Stimulated activated CD4-positive, alpha-beta T cell treated with anti-CD3 and anti-CD28 coated beads, Interleukin-2, amount 100 ng/mL, for 4 hours (primary cell): ENCODE measurements around the gene ECHDC3.
"Not testable (repeated sequence)": the region's sequence is repeated elsewhere in the genome, so short reads cannot be mapped to it uniquely, and the experiment has no call there.

Experiments used
- DNase-seq: peaks from one replicate; pipeline ENCODE4 v3.0.0-alpha.2; 2020; ENCODE audit warnings: low read depth

Gene ECHDC3, protein sequence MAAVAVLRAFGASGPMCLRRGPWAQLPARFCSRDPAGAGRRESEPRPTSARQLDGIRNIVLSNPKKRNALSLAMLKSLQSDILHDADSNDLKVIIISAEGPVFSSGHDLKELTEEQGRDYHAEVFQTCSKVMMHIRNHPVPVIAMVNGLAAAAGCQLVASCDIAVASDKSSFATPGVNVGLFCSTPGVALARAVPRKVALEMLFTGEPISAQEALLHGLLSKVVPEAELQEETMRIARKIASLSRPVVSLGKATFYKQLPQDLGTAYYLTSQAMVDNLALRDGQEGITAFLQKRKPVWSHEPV

DNA sequence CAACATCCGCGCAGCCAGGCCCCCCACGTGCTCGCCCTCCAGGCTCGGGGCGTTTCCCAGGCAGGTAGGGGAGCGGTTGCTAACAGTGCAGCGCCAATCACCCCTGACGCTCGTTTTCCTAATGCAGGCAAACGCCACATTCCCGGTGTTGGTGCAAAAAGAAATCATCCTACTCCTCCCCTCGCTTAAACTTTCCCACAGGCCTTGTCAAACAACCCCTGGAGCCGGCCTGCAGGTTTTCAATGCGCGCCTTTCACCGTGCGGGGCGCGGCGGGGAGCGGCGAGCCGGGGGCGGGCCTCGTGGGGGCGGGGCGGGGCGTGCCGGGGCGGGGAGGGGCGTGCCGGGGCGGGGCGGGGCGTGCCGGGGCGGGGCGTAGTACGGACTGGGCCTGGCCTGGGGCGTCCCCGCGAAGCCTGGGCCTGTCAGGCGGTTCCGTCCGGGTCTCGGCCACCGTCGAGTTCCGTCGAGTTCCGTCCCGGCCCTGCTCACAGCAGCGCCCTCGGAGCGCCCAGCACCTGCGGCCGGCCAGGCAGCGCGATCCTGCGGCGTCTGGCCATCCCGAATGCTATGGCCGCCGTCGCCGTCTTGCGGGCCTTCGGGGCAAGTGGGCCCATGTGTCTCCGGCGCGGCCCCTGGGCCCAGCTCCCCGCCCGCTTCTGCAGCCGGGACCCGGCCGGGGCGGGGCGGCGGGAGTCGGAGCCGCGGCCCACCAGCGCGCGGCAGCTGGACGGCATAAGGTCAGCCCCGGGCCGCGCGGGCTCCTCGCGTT lies at the start of gene ECHDC3:
ECHDC3 (plus strand) TSS at position 374 of the 770 bp plus-strand sequence; CDS start at position 569, 195 bp downstream.
- peak; percentile 22 for DNase-seq

DNA sequence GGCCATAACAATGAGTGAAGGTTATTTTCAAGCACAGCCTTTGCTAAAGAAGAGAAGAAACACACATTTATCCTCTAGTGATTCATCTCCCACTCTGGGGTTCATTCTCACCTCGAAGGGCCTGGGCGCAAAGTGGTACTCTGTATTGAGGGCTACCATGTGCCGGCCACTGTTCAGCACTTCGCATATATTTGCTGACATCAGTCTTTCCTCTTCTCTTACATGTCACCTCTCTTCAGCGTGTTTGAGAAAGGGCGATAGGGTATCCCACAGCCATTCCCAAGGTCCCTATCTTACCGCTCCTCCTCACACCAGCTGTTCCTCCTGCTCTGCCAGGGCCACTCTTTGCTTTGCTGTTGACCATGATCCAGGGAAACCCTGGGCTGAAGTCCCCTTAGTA lies 48.8 kb upstream of the ECHDC3 start:
- no peak for DNase-seq

DNA sequence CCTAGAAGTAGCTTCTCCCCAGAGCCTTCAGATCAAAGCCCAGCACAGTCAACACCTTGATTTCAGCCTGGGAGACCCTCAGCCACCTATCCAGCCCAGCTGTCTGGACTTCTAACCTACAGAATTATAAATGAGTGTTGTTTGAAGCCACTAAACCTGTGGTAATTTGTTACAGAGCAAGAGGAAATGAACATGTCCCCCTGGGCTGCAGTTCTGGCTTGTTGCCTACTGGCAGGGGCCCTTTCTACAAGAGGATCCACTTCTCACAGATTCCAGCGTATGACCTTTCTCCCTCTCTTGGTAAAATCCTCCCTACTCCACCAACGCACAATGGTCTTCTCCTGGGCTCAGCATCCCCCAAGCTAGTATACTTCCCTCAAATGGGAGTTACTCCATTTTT lies 46.4 kb upstream of the ECHDC3 start:
- DNase-seq: no peak

DNA sequence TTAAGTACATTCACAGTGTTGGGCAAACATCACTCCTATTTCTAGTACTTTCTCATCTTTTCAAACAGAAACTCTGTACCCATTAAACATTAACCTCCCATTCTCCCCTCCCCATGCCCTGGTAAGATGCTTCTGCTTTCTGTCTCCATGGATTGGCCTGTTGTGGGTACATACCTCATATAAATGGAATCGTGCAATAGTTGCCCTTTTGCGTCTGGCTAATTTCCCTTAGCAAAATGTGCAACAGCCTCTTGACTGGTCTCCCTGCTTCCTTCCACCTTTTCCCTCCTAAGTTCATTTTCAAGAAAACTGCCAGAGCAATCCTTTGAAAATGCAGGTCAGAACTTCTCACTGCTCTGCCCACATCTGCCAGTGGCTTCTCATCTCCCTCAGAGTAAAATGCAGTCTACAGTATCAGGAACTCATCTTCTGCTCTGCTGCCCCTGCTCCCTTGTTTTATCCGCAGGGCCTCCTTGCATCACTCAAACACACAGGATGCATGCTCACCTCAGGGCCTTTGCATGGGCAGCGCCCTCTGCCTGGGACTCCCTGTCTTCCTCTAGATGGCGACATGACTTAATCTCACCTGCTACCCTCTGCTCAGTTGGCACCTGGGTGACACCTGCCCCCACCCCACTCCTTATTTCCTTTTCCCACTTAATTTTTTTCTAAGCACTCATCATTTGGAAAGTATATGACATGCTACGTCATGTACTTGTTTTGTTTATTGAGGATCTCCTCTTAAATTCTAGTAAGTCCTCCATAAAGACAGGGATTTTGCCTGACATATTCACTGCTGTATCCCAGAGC lies 44.3 kb upstream of the ECHDC3 start:
- no peak for DNase-seq

DNA sequence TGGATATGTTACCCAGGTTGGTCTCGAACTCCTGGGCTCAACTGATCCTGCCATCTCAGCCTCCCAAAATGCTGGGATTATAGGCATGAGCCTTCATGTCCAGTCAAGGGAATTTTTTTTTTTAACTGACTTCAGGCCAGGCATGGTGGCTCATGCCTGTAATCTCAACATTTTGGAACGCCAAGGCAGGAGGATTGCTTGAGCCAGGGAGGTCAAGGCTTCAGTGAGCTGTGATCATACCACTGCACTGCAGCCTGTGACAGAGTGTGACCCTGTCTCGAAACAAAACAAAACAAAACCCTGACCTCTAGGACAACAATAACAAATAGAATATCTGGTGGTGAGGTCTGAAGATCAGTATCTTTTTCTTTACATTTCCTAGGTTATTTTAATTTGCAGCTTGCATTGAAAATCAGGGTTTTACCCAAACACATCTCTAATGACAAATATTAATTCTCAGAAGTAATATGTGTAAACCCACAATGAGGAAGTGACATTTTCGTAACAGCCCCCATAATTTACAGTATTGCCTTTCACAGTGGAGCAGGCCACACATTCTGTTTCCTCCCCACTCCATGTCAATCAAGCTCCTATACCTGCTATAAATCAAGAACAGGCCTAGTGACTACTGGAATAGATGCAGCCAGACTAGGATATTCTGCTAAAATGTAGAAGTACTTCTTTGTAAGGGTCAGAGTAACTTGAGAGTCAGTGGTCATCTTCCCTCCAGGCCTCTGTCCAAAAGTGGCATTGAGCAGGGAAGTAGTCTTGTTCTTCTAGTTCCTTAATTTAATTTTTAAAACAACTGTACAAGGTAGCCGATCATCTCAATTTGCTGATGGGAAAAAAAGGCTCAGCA lies 43.3 kb upstream of the ECHDC3 start:
- DNase-seq: no peak

DNA sequence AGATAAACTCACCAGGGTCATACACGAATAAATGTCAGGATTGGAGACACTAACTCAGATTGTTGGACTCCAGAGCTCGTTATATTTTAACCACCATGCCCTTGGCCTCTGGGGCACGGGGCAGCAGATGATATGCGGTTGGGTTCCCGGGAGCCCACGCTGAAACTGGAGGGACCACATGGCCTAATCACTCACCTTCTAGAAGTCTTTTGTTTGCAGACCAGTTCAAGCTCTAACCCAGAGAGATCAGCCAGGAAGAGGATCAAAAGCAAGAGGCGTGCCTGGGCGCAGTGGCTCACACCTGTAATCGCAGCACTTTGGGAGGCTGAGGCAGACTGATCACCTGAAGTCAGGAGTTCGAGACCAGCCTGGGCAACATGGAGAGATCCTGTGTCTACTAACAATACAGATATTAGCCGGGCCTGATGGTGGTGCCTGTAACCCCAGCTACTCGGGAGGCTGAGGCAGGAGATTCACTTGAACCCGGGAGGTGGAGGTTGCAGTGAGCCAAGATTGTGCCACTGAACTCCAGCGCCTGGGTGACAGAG lies 42.6 kb upstream of the ECHDC3 start:
- no peak for DNase-seq

DNA sequence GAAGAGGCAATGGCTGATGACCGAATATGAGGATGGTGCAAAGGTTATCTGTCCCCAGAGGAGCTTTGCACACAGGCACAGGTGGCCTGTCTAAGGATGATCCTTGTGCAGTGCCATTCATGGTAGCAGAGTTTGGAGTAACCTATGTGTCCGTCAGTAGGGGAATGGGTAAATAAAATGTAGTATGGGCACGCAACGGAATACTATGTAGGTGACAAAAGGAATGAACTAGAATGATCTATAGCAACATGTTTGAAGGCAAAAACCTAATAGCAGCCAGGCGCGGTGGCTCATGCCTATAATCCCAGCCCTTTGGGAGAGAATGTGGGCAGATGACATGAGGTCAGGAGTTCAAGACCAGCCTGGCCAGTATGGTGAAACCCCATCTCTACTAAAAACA lies 41.6 kb upstream of the ECHDC3 start:
- no peak for DNase-seq

DNA sequence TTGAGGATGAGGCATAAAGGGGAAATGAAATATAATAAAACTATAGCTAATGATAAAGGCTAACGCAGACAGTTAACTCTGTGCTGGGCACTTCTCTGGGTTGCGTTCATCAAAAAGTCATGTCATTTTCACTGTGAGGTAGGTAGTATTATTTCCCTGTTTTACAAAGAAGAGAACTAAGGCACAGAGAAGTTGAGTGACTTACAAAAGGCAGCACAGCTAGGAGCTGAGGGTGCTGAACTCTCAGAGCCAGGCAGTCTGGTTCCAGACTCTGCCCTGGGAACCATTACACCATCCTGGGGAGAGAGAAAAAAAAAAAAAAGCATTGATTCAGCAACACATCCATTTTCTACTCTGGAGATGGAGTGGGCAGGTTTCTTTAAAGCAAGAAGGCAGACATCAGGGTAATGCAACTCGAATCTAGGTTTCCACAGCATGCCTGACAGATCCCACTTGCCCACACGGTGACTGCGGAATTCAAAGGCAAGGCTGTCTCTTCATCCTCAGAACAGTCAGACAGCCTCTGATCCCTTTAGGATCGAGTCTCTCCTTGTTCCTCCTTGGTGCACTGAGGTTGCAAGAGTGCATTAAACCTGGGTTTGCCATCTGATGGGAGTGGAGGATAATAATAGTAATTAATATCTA lies 40.6 kb upstream of the ECHDC3 start:
- DNase-seq: no peak

DNA sequence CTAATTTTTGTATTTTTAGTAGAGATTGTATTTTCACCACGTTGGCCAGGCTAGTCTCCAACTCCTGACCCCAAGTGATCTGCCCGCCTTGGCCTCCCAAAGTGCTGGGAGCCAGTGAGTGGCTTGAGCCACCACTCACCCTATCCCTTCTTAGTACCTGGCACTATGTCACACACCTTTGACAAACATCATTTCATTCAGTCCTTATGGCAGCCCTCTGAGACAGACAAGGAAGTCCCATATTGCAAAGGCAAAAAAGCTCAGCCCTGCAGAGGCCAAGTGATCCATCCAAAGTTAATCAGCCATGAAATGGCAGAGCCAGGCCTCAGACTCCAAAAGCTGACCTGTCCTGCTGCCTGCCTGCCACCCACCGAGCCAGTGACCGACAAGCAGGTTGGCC lies 39.9 kb upstream of the ECHDC3 start:
- DNase-seq: no peak

DNA sequence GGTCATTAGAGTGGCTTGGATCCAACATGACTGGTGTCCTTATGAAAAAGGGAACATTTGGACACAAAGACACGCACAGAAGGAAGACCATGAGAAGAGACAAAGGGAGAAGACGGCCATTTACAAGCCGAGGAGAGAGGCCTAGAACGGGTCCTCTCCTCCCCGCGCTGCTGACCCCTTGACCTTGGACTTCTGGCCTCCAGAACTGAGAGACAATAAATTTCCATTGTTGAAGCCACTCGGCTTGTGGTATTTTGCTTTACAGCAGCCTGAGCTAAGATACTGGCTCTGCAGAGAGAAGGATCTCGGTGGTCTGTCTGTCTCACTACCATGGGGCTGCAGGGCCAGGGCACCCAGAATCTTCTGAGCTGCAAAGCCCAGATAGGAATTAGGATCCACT lies 38.1 kb upstream of the ECHDC3 start:
- no peak for DNase-seq

DNA sequence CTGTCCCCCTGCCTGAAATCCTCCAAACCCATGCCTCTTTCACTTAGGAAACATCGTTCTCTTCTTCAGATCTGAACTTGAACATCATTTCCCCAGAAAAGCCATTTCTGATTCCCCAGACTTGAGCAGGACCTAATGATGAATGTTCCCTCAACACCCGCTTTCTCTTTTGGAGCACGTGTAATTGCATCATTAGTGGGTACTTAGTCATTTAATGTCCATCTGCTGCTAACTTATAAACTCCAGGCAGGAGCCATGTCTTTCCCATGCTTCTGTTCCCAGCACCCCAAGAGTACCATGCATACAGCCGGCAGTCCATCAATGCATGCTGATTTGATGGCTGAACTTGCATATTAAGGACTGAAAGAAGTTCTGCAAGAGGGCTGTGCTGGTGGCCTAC lies 36.5 kb upstream of the ECHDC3 start:
- DNase-seq: no peak

DNA sequence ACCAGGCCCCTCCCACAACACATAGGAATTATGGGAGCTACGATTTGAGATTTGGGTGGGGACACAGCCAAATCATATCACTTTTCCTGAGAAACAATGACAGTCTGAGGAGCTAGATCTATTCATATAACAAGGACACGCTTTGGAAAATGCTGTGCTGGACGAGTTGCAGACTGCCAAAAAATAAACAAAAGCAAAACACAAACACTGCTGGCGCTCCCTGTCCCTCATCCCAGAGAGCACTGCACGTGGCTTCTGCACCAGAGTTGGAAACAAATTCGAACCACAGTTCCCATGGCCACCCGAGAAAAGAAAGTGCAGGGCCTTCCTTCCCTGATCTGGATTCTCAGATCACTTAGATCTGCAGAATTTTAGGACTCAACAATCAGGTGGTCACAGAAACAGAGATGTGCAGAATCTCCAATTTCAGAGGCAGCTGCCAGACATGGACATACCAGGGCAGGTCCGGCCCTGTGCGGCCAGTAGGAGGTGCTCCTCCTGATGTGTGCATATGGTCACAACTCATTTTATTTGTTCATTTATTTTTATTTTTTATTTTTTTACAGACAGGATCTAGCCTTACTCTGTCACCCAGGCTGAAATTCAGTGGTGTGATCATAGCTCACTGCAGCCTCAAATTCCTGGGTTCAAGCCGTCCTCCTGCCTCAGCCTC lies 35.2 kb upstream of the ECHDC3 start:
- DNase-seq: no peak

DNA sequence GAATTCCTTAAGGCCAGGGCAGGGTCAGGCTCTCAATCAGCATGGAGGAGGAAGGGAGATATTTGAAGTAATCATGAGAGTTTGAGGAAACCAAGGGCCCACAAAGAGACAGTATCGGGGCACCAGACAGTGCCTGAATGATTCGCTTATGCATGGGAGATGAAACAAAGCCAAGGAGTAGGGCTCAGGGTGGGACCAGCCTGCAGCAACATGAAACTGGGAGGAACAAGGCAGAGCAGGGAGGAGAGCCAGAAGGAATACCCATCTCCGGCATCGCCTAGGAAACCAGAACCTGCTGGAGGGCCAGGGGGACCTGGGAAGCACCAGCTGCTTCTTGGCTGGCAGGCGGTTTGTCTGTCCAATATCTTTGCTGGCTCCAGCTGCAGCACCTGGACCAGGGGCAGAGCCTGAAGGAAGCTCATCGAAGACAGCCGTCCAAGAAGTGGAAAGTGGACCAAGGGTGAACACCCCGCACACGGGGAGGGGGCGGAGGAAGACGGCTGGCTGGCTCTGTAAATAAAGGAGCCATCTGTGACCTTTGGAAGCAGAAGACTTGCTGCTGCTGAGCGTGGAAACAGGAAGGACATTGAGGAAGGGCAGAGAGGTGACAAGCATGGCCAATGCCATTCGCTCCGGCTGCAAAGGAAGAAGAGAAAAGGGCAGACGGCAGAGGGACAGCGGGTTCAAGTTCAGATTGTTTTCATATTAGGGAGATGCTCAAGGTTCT lies 34.4 kb upstream of the ECHDC3 start:
- DNase-seq: no peak

DNA sequence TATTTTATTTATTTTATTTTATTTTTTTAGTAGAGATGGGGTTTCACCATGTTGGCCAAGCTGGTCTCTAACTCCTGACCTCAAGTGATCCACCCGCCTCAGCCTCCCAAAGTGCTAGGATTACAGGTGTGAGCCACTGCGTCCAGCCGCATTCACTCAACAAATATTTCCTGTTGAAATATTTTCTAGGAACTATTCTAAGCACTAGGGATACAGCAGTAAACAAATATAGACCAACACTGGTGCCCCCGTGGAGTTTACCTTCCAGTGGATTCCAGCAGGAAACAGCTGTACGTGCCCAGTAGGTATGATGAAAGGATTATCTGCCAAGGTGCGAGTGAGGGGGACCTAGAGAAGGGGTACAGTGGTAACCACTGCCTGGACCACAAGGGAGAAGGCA lies 33.4 kb upstream of the ECHDC3 start:
- DNase-seq: not testable (repeated sequence)

DNA sequence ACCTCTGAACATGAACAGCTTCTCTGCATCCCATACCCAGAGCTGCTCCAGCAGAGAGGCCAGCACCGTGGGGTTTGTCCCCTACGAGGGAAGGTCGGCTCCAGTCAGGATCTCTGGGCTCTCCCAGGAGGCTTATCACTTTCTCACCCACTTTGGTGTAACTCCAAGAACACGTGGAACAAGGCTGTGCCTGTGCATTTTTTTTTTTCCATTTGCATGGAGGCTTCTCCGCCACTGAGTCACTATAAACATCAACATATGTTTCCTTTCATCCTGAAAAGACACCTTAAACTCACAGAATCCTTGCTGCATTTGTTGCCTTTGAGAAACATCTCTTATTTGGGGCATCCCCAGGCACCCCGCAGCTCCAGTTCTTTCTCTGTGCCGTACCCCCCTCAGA lies 29.4 kb upstream of the ECHDC3 start:
- no peak for DNase-seq

DNA sequence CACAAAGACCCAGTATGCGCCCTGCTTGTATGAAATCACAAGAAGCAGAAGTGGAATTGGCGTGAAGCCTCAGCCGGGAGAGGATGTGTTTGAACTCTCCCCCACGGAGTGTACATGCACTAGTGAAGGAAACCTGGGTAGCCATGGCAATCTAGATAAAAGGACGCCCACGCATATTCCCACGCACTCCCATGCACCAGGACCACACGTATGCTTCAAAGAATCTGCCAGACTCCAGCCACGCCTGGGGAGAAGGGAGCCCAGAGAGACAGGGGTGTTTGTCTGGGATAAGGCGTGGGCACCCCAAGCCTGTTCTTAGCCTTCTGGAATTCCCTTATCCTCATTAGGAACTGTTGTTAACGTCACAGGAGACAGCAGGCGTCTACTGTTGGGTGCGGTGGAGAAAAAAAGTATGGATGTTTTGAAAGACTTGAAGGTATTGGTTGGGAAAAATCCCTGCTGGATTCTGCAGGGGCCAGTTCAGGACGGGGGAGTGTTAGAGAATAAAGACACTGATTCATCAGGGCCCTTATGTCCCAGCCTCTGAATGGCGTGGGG lies 28.9 kb upstream of the ECHDC3 start:
- DNase-seq: no peak

DNA sequence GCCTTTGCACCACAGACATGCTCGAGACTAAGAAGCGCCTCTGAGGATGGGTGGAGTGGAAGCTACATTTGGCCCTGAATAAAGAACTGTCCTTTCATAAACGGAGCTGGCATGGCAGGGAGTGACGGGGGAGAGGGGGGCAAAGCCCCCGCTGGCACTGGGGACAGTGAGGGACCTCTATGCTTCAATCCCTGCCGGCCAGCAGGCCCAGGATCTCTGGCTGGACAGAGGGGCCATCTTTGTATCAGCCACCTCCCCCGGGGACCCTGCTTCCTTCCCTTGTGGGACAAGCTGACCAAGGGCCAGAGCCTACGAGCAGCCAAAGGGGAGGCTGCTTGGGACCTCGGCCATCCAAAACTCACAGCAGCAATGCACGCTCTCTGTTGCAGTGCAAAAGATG lies 28.2 kb upstream of the ECHDC3 start:
- no peak for DNase-seq

DNA sequence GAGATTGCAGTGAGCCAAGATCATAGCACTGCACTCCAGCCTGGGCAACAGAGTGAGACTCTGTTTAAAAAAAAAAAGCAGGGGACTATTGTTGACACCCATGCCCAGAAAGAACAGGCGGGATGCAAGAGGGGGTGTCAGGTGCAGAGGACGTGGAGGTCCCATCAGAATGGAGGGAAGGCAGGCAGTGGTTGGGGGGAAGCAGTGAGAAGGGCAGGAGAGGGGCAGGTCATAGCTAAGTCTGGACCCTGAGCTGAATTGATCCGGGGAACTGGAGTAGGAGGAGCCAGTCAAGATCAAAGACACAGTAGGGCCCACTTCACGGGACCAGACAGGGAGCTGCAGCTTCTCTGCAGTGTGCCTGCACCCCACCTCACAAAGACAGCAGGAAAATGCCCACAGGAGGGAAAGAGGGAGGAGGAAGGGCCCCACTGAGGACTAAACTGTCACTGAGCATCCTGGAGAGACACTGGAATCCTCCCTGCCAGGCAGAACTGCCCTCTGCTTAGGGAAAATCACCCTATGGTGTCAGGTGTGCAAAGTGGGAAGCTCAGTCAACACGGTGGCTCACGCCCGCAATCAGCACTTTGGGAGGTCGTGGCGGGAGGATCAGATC lies 27.3 kb upstream of the ECHDC3 start:
- no peak for DNase-seq
